Activated effector memory CD4-positive, alpha-beta T cell treated with anti-CD3 and anti-CD28 coated beads, Interleukin-2, amount 50 U/mL, for 16 hours (primary cell): ENCODE results near the gene ZNF462.

Experiments
- DNase-seq: peaks from one replicate; pipeline ENCODE4 v3.0.0-alpha.2; 2020

ZNF462 gene

DNA sequence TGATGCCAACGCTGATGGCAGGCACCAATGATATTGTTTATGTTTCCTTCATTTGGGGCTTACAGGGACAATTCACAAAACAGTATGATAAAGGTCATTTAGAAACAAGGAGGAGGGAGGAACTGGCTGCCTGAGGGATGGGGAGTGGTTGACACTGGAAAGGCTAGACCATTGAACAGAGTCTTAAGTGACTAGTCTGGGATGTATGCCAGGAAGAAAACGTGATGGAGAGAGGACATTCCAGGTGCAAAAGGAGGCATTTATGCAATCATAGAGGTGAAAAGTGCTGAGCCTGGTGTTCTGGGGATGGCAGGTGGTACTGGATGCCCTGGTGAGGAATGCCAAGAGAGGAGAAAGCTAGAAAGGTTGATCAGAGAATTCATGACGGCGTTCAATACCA lies 153.4 kb downstream of the ZNF462 start:
- no peak for DNase-seq

DNA sequence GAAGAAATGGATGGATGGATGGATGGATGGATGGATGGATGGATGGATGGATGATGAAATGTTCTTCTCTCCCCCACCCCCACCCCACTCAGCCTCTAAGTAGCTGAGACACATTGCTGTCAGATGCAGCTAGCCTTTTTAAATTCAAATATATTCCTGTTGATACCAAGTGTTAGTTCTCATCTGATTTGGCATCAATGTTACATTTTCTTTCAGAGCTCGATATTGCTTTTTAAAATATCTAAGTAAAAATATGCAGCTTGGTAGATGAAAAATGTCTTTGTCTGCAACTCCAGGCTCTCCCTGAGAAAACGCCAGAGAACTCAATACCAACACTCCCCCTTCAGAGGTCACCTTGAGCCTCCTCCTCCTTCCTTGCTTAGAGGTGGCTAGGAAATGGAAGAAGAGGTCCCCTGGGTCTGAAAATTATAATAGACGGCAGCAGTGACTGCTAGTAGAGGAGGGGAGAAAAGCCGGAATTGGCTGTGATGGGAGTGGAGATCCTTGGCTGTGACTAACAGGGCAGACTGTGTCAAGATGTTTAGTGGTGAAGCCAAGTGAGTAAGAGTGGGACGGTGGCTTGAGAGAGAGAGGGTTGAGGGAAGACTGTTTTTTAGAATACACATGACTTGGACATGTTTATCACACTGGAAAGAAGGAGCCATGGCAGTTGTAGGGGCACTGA lies 156.0 kb downstream of the ZNF462 start:
- DNase-seq, result no peak

GRCh38 chr9:107020040-107020530 lies 157.1 kb downstream of the ZNF462 start:
- DNase-seq, result no peak

DNA sequence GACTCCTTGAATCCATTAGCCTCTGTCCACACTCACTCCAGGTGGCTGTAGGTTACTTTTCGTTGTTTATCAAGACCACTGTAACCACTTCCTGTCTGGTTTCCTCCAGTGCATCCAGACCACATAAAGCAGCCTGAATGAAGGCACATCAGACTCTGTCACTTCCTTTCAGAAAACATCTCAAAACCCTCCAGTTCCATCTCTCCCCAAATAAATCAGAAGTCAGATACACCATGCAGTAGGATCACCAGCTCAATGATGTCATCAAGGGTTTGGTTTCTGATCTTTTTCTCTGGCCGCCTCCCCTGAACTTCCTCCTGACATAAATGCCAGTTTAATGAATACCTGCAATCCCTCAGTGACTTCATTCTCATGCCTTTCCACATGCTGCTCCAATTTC lies 161.2 kb downstream of the ZNF462 start:
- DNase-seq, result no peak

DNA sequence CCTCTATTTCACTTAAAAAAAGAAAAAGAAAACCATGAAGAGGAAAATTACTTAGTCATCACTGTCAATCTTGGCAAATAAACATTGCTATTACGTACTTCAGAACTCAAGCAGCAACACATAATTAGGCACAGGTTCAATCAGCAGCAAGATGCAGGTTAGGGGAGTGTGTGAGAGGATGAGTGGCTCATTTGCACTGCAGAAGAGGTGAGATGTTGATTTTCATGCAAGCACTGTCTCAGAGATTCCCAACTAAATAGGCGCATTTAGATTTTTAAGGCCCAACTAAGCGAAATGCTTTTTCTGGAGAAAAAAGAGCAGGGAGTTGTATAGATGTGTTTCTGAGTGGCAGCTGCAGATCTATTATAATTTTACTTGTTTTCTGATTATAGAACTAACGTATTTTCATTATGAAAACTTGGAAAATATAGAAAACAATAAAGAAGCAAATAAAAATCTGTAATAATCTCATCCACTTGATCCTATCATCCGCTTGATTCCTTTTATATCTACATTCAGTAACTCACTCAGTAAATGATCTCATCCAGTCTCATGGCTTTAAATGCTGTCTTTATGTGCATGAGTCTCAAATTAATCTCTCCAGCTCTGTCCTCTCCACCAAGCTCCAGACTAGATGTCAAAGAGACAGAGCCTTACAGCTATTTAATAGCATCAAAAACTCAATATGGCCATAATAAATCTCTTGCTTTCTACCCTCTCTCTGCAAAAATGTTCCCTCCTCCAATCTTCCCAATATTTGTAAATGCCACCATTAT lies 162.5 kb downstream of the ZNF462 start:
- no peak for DNase-seq

- DNase-seq, result no peak
Observed at GRCh38 chr9:107029146-107029545, 166.2 kb downstream of the ZNF462 start.

DNA sequence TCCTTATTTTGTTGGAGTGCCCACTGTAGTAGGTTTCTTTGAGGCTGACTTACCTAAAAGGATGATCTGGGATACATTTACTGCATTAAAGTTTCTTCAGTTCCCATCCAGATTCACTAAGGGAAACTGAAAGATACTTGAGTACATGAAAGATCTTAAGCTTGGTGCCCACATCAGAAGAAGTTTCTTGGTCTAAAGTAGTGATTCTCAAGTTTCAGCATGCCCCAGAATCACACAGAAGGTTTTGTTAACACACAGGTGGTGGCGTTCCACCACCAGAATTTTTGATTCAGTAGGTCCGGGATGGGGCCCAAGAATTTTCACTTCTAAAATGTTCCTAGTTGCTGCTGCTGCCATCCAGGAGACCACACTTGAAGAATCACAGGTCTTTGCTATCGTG lies 171.0 kb downstream of the ZNF462 start:
- DNase-seq, result no peak

GRCh38 chr9:107034831-107035230 lies 171.9 kb downstream of the ZNF462 start:
- no peak for DNase-seq

GRCh38 chr9:107036367-107036766 lies 173.4 kb downstream of the ZNF462 start:
- no peak for DNase-seq

DNA sequence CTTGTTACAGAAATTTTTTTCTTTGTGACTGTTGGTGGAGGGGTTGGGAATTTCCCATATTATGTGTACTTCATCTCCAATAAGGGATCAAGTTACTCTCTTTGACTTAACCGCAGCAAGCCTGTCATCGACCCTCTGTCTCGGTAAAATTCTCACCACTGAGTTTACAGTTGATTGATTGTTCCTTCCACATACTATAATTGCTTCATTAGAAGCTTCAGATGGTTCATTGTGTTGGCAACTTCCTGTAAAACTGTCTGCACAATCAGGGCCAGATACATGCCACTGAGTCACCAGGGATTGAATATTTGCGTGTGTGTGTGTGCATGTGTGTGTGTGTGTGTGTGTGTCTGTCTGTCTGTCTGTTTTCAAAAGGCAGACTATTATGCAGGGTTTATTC lies 176.6 kb downstream of the ZNF462 start:
- DNase-seq, result no peak

DNA sequence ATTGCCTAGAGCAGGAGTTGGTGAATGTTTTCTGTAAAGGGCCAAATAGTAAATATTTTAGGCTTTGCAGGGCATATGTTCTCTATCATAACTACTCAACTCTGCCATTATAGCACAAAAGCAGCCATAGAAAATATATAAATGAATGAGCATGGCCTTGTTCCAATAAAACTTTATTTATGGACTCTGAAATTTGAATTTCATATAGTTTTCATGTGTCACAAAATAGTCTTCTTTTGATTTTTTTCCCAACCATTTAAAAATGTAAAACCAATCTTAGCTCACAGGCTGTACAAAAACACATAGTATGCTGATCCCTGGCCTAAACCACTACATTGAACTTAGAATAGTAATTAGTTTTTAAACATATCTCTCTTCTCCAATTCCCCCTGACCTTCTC lies 179.6 kb downstream of the ZNF462 start:
- DNase-seq, result no peak

DNA sequence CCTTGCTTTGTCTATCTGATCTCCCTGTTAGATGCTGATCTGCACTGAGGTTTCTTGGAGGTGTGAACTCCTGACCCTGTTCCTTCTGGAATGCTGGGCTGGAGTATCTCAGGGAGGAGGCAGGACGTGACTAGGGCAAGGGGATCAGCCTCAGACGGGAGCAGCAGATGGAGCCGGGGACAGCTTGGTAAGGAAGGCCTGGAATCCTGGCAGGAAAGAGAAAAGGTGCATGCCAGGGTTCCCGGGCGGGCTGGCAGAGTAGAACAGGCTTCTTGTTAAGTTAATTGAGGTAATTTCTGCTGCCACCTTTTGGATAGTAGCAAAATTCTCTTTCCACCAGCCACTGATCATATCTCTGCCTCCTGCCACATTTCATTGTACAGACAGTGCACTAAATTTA lies 180.9 kb downstream of the ZNF462 start:
- DNase-seq, result no peak

- no peak for DNase-seq
Observed at GRCh38 chr9:107044872-107045271, 181.9 kb downstream of the ZNF462 start.

DNA sequence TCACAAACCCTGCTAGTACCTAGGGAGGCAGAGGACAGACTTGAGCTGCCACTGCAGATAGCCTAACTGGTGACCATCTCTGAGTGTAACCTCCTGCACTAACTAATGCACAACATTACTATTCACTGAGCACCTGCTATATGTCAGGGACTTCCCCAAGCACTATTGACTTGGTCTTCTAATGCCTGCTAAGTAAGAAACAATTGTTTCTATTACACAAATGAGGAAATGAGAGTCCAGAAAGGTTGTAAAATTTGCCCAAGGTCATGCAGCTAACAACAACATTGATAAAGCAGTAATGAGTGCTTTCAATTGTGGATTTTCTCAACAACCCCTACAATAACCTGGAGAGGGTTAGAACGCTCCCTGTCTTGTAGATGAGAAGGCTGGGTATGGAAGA lies 183.7 kb downstream of the ZNF462 start:
- DNase-seq, result no peak

DNA sequence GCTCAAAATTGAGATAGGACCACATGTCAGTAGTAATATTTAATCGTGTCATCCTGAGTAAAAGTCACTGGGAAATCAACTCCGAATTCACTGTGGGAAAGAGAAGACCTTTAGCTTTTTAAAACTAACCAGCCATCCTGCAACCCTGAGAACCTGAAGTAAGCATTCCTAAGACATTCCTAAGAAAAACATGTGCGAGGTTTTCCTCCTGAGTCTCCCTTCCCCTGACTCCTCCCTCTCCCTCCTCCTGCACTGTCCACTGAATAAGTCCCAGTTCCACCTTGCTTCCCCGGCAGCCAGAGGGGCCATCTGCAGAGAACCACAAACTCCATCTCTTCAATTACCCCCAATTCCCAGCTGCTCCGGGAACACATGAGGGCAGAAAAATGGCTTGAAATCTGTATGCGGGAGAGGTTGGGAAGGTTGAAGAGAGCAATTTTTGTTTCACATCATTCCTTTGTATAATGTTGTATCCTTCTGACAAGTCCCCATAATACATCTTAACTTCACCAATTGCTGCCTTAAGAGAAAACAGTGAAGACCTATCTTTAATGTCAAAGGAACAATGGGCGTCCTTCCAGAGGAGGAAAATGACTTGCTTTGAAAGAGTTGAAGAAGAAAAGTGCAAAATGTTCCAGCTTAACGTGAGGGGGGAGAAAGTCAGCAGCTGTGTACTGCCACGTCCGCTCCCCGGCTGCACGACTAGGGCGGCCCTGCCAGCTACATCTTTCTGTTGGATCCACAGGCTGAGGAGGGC lies 186.3 kb downstream of the ZNF462 start:
- no peak for DNase-seq

DNA sequence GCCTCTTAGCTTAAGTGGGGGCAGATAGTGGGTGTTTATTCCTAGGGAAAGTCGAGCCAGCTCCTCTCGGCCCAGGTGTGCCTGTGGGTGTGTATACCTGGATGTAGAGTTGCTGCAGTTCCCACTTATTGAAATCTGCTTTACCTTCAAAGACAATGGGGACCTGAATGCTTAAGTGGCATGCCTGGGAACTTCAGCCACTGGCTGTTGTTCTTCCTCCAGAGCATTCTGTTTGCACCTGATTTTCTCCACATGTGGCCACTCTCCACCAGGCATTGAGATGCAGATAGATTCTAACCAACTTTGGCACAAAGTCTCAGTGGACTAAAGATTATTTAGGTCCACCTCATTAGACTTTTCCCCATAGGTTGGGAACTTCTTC lies 186.8 kb downstream of the ZNF462 start:
- no peak for DNase-seq

DNA sequence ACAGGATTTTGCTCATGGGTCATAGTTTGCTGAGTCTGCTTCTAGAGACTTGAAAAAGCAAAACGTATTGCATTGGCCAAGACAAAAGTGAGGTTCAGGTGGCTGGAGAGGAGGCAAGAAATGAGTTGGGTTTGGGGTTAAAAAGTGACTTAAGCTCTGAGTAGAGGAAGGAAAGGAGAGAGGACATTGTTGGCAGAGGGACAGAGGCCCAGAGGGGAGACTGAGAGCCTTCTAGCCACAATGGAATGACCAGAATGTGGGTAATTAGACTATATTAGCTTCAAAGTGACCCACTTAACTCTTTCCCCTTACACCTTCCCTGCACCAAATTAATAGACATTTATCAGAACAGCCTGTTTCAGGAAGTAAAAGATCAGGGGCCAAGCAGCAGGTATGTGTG lies 188.4 kb downstream of the ZNF462 start:
- DNase-seq, result no peak

- no peak for DNase-seq
Observed at GRCh38 chr9:107054146-107054545, 191.2 kb downstream of the ZNF462 start.

GRCh38 chr9:107059220-107059619 lies 196.3 kb downstream of the ZNF462 start:
- DNase-seq, result no peak

GRCh38 chr9:107060062-107060461 lies 197.1 kb downstream of the ZNF462 start:
- no peak for DNase-seq
